ENCODE results near the gene DCPS.

DCPS gene

DNA sequence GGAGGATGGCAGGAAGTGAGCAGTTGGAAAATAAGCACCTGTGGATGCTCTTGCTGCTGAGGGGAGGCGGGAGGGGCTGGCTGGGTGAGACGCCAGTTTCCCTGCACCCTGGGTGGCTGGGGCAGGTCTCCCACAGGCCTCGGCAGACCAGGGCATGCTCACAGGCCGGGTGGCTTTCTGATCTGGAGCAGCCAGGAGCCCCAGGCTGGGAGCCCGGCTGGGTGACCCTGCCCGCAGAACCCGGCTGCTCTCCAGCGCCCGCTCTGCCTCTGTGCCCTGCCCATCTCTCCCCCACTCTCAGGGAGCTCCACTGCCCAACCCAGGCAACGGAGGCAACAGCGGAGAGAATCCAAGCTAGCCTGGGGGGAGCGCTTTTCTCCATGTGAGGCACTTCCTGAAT, 24.6 kb downstream of the DCPS start:
- no peak for DNase-seq (ENCODE audit: low read depth)

DNA sequence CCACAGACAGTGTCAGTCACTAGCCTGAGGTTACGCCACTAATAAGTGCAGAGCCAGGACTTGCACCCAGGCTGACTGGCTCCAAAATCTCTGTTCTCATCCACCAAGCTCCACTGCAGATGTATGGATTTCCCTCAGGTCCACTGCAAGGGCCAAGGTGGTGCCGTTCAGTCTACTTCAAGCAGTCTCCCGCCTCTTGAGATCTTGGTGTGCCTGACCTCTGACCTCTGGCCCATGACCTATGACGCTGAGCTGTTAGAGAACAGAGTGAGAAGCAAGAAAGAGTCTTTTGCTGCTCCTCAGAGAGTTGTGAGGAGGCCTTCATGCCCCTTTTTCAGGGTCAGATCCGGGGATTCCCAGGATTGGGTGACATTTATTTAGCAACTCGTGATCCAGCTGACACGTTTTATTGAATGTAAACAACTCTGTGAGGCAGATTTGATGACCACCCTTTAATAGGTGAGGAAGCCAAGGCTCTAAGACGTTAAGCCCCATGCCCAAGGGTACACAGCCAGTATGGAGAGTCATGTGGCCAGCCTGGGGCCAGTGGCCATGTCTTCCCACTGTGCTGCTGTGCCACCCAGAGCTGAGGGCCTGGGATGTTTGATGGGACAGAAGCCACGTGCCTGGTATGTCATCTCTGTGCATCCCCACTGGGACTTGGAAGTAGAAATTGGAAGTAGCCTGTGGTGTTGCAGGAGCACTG, 25.2 kb downstream of the DCPS start:
- no peak for DNase-seq (ENCODE audit: low read depth)

DNA sequence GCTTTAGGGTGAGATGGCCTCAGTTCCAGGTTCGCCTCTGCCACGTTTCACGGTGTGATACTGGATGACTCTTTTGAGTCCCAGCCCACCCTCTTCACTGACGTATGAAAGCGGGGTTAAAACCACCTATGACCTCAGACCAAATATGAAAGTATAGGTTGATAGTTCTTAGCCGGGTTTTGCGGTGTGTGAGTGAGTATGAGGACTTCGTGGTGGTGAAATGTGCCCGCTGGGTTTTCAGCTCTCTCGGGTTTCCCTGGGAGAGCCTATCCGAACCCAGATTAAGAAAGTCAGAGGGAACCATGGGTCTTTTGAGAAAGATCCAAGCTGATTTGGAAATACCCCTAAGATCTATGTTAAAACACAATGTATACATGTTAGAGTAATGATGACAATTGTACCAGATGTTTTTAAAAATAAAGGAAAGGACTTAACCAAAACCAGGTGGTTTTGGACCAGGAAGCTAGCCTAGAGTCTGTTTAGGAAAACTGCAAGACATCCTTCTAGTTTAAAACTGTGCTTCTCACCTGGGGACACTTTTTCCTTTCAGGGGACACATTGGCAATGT, 25.9 kb downstream of the DCPS start:
- no peak for DNase-seq (ENCODE audit: low read depth)

DNA sequence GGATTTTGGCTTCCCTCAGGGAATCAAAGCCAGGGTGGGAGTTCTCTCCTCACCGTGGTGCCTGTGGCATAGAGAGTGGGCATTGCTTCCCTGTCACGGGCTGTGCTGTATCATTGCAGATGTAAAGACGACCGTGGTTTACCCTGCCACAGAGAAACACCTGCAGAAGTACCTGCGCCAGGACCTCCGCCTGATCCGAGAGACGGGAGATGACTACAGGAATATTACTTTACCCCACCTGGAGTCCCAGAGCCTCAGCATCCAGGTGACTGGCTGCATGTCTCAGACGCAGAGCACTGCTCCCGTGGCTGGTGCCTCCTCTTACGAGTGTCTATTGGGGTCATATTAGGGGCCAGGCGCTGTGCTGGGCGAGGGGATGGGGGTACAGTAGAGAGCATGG, 27.4 kb downstream of the DCPS start:
- no peak for DNase-seq (ENCODE audit: low read depth)

DNA sequence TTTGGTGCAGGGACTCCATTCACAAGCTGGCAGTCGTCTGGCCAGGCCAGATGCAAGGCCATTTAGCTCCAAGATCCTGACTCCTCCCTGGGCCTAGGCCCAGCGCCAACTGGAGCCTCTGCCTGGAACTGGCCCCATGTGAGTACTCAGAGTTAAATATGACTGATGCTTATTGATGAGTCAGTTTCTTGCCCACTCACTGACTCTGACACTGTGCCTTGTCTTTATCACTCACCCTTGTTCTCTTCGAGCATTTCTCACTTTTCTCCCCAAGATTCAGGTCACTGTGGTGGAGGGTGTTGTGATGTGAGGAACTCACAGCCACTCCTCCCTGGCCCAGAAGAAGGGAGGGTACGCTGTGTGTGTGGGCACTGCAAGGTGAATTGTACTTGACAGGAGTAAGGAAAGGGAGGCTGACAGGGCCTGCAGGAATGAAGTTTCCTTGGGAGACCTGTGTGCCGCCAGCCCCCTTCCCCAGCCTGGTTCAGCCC, 28.4 kb downstream of the DCPS start:
- no peak for DNase-seq (ENCODE audit: low read depth)

DNA sequence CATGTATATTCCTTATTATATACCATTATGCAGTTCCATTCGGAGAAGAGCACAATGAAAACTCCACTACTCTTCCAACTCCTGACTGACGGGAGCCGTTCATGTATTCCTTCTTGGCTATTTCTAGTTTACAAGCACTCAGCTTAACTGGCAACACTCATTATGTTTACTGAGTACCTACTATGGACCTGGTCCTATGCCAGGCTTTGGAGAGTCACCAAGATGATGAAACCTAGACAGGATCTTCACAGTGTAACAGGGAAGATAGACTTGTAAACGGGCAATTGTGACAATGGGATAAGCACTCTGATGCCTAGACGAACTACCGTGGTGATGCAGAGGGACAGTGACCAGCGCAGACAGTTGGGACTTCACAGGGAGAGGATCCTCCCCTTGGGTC, 29.3 kb downstream of the DCPS start:
- no peak for DNase-seq (ENCODE audit: low read depth)

DNA sequence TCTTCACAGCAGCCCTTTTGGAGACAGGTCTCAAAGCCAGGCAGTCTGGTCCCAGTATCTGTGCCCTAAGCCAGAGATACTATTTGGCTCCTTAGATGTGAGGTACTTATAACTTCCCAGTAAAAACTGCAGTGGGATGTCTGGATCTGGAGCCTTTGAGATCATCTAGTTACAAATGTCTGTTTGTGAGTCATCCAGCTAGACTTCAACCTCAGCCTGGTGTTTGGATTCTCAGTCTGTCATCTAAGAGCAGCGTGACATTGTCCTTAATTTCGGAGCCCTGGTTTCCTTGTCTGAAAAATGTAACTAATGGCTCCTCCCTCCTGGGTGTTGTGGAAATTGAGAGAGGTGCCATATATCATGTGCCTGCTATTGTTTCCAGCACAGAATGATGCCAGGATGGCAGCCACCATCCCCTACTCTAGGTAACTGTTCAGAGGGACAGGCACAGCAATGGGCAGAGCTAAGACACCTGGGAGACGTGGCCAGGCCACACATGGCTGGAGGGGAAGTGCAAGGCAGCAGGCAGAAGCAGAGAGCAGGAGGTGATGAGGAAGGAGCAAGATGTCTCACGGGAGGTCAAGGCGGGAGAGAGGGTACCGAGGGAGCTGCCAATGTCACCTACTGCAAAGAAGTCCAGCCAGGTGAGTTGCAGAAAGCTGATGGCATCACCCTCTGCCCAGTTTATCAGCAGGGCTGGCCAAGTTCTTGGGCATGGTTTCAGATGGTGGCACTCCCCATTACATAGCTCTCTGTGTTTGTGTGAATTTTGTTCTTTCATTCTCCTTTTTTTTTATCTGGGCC, 31.0 kb downstream of the DCPS start:
- no peak for DNase-seq (ENCODE audit: low read depth)

DNA sequence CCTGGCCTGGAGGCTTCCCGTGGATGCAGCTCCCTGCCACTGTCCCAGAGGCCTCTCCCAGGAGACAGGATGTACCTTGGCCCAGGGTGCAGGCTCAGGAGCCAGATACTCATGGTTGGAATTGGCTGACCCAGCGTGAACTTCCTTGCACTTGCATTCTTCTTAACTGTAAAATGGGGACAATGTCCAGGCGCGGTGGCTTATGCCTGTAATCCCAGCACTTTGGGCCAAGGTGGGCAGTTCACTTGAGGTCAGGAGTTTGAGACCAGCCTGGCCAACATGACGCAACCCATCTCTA, 31.6 kb downstream of the DCPS start:
- DNase-seq (ENCODE audit: low read depth) = no peak

DNA sequence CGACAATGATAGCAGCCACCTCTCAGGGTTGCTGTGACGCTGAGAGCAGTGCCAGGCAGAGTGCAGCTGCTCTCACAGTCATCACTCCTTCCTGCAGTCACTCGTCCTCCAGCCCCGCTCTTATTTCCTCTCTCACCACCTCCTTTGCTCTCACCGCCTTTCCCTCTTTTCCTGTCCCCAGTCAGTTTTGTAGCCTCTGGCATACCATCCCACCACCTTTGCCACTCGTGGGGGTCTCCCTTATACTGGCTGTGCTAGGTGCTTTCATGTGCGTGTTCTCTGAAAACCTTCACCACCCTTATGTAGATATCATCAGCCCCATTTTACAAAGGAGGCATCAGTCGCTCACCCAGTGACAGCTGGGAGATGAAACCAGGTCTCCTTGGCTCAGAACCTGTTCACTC, 32.3 kb downstream of the DCPS start:
- no peak for DNase-seq (ENCODE audit: low read depth)

DNA sequence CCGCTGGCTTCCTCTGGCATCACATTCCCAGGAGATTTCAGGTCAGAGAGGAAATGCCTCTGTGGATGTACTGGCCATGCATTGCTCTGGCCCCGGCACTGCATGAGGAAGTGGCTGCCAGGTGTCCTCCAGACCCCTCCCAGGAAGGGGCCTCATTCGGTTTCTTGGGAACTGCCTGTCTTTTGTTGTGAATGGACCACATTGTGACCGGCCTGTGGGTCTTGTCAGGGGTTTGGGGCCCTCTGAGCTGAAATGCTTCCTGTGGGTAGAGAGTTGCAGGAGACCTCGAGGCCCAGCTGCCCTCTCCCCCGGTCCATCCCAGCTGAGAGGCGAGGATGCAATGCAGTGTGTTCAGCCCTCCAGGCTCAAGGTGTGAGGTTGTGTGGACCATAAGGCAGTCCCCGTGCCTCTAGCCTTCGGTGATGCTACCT, 32.8 kb downstream of the DCPS start:
- no peak for DNase-seq (ENCODE audit: low read depth)

DNA sequence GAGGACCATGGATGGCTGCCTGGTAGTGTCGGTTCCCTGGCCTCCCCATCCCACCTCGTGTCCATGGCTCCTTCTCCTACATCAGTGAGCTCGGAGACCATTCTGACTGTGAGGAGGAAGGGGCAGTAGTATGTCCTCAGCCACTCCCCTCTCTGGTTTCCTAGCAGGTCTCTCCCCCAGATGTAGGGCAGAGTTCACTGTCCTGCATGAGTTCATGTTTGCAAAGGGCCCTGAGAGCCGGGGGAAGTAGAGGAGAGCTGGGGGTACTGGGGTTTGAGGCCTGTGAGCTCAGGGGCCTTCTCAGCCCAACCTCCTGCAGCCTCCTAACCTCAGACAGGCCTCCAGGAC, 33.2 kb downstream of the DCPS start:
- no peak for DNase-seq (ENCODE audit: low read depth)

DNA sequence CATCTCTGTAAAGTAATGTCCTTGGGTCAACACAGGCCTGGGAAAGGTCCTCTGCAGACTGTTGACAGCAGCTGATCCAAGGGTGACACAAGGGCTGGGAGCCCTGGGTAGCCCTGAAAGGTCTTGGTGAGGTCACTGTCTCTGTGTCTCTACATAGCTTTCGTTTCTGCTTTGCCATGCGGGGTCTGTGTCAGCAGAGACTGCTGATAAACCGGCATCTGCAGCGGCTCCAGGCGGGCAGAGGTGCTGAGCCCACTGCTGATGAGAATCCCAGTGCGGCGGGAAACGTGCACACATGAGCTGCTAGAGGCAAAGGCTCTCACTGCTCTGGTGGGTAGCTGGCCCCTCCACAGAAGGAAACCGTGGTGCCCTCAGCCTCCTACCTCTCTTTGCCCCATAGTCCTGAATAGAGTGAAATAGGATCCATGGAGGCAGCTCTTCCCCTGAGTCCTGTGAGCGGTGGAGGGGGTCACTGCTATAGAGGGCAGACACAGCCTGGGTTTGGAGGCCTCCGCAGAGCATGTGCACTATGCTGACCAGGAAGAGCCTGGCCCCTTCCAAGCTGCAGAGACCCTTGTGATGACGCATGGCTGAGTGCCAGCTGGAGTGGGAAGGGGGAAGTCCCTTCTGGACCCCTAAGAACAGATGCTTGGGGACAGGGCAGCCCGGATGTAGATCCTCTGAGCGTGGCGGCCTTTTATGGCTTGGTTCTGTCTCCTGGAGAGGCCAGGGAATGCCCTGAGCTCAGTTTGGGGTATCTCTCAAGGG, 33.8 kb downstream of the DCPS start:
- no peak for DNase-seq (ENCODE audit: low read depth)

DNA sequence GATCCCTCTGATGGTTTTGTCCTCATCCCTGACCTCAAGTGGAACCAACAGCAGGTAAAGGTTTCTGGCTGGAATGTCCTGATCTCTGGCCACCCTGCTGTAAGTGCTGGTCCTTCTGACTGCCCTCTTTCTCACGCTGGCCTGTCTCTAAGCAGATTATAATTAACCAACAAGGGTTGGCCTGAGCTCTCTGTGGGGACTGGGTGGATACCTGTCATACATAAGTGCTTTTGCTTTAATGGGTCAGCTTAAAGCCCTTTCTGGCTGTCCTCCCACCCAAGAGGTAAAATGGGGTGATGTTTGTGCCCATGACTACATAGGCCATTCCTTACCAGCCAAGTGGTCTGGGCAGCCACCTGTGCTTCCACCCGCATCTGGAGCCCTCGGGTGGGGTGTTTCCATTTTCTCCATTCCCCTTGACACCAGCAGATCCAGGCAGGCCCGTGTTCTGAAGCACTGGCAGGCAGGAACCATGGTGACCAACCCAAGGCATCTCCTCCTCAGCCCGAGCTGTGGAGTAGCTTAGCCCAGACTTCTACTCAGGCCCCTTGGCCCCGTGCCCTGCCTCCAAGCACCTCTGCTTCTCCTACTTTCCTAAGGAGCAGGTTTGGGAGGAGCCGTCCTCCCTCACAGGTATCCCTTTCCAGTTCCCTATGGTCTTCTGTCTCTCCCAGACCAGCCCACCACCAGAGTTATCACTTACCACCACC, 34.6 kb downstream of the DCPS start:
- no peak for DNase-seq (ENCODE audit: low read depth)

DNA sequence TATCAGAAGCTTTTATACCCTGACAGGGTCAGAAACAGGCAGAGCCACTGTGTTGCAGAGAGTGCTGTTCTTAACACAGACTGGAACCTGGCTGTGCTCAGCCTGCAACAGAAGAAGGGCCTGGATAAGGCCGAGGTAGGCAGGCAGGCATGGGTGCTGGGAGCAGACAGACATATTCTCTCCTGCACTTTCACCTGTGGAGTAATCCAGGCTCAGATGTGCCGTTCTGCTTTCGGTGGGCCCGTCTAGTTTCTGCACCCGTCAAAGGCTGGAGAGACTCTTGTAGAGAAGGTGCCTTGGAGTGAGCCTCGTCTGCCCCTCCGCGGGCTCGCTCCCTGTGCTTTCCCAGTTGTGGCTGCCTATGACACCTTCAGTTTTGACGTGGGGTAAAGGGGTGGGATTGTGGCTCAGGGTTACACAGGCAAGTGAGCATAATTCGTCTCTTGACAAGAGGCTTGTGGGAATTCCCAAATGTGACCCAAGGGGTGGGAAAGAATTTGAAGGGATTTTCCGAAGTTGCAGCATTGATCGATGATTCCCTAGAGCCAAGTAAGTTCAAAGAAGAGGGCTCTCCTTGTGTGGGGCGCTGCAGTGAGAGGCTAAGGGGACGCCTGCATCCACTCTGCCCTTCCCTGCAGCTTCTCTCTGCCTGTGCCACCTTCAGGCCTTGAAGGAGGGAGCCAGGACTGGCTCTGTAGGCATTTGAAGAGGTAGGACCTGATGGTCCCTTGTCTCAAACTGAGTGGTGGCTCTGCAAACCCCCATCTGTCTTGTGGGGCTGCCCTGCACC, 35.4 kb downstream of the DCPS start:
- DNase-seq (ENCODE audit: low read depth) = no peak

DNA sequence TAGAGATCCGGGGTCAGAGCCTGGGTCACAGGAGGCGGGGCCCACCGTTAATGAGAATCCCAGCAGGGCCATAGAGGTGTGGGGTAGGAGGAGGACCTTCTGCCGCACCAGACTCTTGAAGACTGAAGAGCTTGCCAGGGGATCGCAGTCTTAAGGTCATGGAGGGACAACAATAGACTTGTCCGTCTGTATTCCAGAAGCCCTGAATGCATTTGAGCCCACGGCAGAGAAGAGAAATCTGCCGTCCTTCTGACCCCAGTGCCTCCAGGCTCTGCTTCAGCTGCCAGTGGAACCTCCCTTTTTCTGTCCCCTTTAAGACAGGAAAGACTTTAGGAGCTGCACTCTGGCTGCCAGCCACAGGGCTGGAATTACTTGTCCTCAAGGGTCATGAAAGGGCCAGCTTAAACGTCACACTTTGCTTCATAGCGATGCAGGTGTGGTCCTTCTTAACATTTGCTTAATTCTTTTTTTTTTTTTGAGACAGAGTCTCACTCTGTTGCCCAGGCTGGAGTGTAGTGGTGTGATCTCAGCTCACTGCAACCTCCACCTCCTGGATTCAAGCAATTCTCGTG, 36.1 kb downstream of the DCPS start:
- DNase-seq (ENCODE audit: low read depth) = no peak

DNA sequence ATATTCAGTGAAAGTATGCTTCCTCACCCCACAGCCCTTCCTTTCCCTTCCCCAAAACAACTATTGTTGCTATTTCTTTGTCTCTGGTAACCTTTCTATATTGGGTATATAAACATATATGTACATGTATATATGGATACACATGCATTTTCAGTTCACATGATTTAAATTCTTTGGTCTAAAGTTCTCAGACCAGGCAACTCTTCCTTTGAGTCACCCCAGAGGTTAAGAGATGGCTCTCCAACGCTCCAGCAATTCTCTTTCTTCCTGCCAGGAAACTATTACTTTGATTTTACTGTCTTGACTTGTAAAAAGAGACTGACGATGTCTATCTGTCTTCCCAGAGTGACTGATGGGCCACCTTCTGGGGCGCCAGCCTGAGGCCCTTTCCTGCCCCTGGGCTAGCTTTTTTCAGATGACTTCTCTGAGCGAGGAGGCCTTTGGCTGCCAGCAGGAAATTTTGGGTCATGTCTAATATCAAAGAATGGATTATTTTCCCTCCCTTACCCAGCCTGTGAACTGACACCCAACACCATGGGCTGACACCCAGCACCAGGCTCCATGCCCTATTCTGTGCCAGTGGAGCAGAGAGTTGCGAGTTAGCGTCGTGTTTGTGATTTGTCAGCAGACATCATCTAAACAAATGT, 37.2 kb downstream of the DCPS start:
- DNase-seq (ENCODE audit: low read depth) = no peak

DNA sequence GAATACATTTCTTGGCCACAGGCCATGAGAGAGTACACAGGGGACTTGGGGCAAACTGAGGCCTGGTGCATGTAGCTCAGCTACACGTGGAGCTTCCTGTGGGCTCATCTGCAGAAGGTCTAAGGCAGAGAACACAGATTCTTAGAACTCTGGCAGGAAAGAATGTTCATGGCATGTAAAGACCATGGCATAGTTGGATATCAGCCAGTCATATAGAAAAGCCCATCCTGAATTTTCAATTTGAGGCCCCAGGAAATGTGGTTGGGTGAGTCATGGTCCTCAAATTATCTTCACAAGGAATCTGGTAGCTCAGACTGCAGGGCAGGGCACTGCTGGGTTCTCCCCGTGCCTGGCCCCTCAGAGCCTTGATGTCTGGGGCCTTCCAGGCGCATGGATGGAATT, 37.9 kb downstream of the DCPS start:
- no peak for DNase-seq (ENCODE audit: low read depth)

DNA sequence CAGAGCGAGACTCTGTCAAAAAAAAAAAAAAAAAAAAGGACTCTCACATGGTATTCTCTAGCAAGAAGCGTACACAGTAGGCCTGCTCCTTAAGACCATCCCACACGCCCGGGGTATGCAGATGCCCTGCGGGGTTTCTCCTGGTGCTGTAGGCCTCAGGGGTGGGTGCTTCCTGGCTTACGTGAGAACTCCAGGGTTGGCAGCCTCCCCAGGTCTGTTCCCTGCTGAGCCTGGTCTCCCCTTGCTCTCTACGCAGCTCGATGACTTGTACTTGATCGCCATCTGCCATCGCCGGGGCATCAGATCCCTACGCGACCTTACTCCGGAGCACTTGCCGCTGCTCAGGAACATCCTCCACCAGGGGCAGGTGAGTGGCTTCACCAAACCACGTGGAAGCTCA, 39.2 kb downstream of the DCPS start:
- DNase-seq (ENCODE audit: low read depth) = no peak

DNA sequence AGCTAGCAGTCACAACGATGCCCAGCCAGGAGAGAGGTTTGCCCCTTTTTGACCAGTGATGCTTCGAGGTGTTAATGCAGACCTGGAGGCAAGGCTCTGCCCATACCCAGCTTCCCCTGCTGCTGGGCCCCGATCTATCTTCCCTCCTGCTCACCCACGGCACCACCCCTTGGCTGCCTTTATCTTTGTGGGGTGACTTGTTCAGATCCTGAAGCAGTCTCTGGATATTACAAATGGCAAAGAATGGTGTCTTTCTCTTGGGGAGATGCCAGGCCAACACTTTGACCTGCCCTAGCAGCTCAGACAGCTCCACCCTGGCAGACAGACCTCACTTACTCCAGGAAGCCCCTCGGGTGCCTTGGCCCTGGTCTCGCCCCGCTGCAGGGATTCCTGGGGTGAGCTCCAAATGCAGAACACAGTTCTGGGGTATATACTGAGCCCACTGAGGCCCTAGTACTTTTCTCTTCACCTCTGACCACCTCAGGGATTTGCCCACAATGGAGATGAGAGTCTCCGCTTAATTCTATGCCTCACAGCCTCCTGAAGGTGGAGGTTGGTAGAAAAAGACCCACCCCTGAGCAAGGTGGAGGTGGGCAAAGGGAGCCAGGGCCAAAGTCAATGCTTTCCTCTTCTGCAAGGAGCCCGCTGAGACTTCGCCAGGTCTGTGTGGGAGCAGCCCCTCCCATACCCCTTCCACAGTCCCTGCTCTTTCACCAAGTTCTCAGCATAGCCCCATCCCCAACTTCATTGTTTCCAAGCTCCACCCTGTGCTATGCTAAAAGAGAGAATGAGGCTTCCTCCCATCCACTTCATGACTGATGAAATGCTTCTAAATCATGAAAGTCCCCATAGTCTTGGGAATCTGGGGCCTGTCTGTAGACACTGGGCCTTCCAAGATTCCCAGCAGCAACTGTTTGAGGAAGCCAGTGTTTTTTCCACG, 40.6 kb downstream of the DCPS start:
- no peak for DNase-seq (ENCODE audit: low read depth)
